ENCODE measurements around the gene GPR26. TPM values are rescaled to one million over a fixed set of nuclear protein-coding genes. Genes with fewer than 3 reads are reported as not detected.

The GPR26 gene
- total RNA-seq, 2 experiments from 2014 or later, result not detected

DNA sequence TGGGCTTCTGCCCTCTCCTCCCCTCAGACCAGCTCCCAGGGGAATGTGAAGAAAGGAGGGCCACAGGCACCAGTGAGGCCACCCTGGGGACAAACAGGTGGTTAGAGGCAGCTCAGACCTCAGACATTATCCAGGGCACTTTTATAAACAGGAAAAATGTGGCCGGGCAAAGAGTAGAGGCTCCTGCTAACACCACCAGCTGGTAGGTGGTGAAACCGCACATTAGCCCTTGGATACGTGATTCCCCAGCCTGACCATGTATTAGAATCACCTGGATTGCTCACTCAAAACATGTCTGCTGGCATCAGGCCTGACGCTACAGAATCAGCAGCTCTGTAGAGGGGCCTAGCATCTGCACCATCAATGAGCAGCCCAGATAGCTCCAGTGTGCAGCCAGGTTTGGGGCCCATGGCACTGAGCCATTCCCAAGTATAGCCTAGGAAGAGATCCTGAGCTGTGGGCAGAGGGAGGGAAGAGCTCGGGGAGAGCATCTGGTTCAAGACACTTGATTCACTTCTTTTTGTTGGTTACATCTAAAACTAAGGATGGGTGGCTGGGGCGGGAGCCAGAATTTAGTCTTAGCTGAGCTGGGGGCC is 37.1 kb downstream of the GPR26 start:
- Mint-ChIP-seq H3K4me1 (no peaks in the 10 kb centered on the region), H3K4me3 (no peak overlapping the region), H3K27ac (no peak overlapping the region), H3K9me3 (no peaks in the 10 kb centered on the region), H3K27me3 (no peaks in the 10 kb centered on the region), H3K36me3 (ENCODE audit: low read depth) (no peaks in the 10 kb centered on the region)
- CTCF ChIA-PET, result no interaction called here
- no peak for DNase-seq
- POLR2A ChIA-PET, result no interaction called here

GRCh38 chr10:123704076-123704475 is 37.9 kb downstream of the GPR26 start:
- no peaks in the 10 kb centered on the region for H3K4me1 Mint-ChIP-seq
- ChIA-PET POLR2A (no interaction called here), CTCF (no interaction called here)
- no peak overlapping the region for H3K27ac Mint-ChIP-seq
- no peak for DNase-seq
- no peaks in the 10 kb centered on the region for H3K36me3 Mint-ChIP-seq (ENCODE audit: low read depth)
- no peaks in the 10 kb centered on the region for H3K27me3 Mint-ChIP-seq
- H3K9me3 Mint-ChIP-seq, result no peaks in the 10 kb centered on the region
- H3K4me3 Mint-ChIP-seq, result no peak overlapping the region

GRCh38 chr10:123704812-123705211 is 38.7 kb downstream of the GPR26 start:
- H3K27ac Mint-ChIP-seq, result no peak overlapping the region
- POLR2A ChIA-PET, result no interaction called here
- H3K4me1 Mint-ChIP-seq, result no peaks in the 10 kb centered on the region
- no peaks in the 10 kb centered on the region for H3K9me3 Mint-ChIP-seq
- H3K36me3 Mint-ChIP-seq (ENCODE audit: low read depth), result no peaks in the 10 kb centered on the region
- CTCF ChIA-PET, result no interaction called here
- H3K4me3 Mint-ChIP-seq, result no peak overlapping the region
- H3K27me3 Mint-ChIP-seq, result no peaks in the 10 kb centered on the region
- DNase-seq, result no peak

DNA sequence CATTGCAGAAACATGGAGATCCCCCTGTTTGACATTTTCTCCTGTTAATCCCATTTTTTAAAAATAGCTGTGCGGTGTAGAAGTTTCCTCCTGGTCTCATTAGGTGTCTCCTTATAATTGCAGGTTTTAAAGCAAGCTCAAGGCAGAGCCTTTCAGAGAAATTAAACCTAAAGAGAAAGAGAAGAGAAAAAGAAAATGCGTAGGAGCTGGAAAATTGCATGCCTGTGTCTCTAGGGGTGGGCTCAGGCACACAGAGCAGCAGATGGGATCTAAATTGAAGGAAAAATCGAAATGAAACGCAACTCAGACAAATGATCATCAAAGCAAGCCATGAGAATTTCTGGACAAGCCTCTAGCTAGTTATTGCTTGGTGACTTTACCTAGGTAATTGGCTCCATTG is 40.1 kb downstream of the GPR26 start:
- H3K9me3 Mint-ChIP-seq, result no peaks in the 10 kb centered on the region
- H3K36me3 Mint-ChIP-seq (ENCODE audit: low read depth), result no peaks in the 10 kb centered on the region
- H3K4me3 Mint-ChIP-seq, result no peak overlapping the region
- H3K27ac Mint-ChIP-seq, result no peak overlapping the region
- no peaks in the 10 kb centered on the region for H3K4me1 Mint-ChIP-seq
- ChIA-PET CTCF (no interaction called here), POLR2A (no interaction called here)
- no peak for DNase-seq
- H3K27me3 Mint-ChIP-seq, result no peaks in the 10 kb centered on the region

GRCh38 chr10:123715546-123715945 is 49.4 kb downstream of the GPR26 start:
- no peak overlapping the region for H3K4me3 Mint-ChIP-seq
- POLR2A ChIA-PET, result no interaction called here
- no peak overlapping the region for H3K27ac Mint-ChIP-seq
- no peak for DNase-seq
- H3K27me3 Mint-ChIP-seq, result no peaks in the 10 kb centered on the region
- no peaks in the 10 kb centered on the region for H3K4me1 Mint-ChIP-seq
- H3K36me3 Mint-ChIP-seq (ENCODE audit: low read depth), result no peaks in the 10 kb centered on the region
- H3K9me3 Mint-ChIP-seq, result no peaks in the 10 kb centered on the region
- CTCF ChIA-PET, result no interaction called here

DNA sequence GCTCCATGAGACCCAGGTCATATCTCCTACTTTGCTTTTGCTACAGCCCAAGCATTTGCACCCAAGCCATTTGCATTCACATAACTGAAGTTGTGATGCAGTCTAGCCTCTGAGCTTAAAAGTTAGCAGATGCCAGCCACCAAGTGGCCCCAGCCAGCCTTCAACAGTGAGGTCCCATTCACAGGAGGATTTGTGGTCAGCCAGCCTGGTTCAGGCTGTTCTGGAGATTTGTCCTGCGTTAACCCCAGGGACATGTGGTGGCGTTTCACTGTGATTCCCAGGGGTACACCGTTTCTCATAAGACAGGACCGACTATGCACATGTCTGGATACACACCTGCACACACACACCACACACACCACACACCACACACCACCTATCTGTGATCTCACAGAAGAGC is 51.2 kb downstream of the GPR26 start:
- ChIA-PET CTCF (no interaction called here), POLR2A (no interaction called here)
- no peak for DNase-seq
- no peaks in the 10 kb centered on the region for H3K4me1 Mint-ChIP-seq
- no peak overlapping the region for H3K4me3 Mint-ChIP-seq
- H3K36me3 Mint-ChIP-seq (ENCODE audit: low read depth), result no peaks in the 10 kb centered on the region
- no peaks in the 10 kb centered on the region for H3K27me3 Mint-ChIP-seq
- H3K9me3 Mint-ChIP-seq, result no peaks in the 10 kb centered on the region
- H3K27ac Mint-ChIP-seq, result no peak overlapping the region

DNA sequence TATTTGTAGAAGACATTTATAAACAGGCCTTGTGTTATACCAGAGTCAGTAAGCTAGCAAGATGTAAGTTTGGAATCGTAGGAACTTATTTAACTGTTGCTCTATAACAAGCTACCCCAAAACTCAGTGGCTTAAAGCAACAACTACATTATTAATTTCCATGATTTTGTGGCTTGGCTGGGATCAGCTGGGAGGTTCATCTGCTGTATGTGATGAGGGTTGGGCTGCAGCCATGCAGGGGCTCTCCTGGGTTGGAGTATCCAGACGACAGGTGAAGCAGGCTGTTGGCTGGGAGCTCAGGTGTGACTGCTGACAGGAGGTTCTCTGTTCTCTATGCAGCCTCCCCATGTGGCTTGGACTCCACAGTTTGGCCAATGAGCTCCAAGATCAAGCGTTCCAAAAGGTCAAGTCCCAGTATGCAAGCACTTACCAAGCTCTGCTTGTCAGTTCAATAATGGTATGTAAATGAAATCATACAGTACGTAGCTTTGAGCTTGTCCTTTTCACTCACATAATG is 52.4 kb downstream of the GPR26 start:
- DNase-seq, result no peak
- Mint-ChIP-seq H3K9me3 (no peaks in the 10 kb centered on the region), H3K4me1 (no peaks in the 10 kb centered on the region), H3K27me3 (no peaks in the 10 kb centered on the region), H3K27ac (no peak overlapping the region), H3K4me3 (no peak overlapping the region), H3K36me3 (ENCODE audit: low read depth) (no peaks in the 10 kb centered on the region)
- ChIA-PET POLR2A (no interaction called here), CTCF (interaction anchor here (1.0 kb wide), 1 partner anchor 433 kb away, joined by 3 read pairs; no protein-coding TSS in a partner anchor)

DNA sequence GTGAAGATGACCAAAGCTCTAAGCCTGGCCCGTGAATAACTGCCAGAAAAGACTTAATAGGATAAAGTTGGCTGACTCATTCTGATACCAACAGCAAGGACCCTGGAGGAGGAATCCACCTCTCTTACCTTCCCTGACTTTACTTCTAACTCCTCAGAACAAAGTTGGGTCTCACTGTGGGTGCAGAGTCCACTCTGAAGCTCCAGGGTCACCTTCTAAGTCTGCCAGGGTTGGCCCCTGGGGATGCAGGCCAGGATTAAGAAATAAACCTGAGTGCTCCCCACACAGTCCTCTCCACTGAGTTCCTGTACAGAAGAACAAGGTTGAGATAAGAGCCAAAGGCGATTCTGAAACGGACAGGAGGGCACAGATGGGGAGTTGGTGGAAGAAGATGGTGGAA is 54.4 kb downstream of the GPR26 start:
- no peaks in the 10 kb centered on the region for H3K36me3 Mint-ChIP-seq (ENCODE audit: low read depth)
- ChIA-PET POLR2A (no interaction called here), CTCF (interaction anchor here (0.6 kb wide), 1 partner anchor 40 kb away, joined by 3 read pairs; no protein-coding TSS in a partner anchor)
- no peaks in the 10 kb centered on the region for H3K27me3 Mint-ChIP-seq
- no peaks in the 10 kb centered on the region for H3K4me1 Mint-ChIP-seq
- no peaks in the 10 kb centered on the region for H3K9me3 Mint-ChIP-seq
- H3K27ac Mint-ChIP-seq, result no peak overlapping the region
- H3K4me3 Mint-ChIP-seq, result no peak overlapping the region
- no peak for DNase-seq

GRCh38 chr10:123721441-123722049 is 55.4 kb downstream of the GPR26 start:
- no peak for DNase-seq
- CTCF ChIA-PET, result no interaction called here
- H3K9me3 Mint-ChIP-seq, result no peaks in the 10 kb centered on the region
- no peak overlapping the region for H3K4me3 Mint-ChIP-seq
- H3K36me3 Mint-ChIP-seq (ENCODE audit: low read depth), result no peaks in the 10 kb centered on the region
- H3K4me1 Mint-ChIP-seq, result no peaks in the 10 kb centered on the region
- no peaks in the 10 kb centered on the region for H3K27me3 Mint-ChIP-seq
- POLR2A ChIA-PET, result no interaction called here
- no peak overlapping the region for H3K27ac Mint-ChIP-seq

- no peak overlapping the region for H3K4me3 Mint-ChIP-seq
- ChIA-PET CTCF (no interaction called here), POLR2A (no interaction called here)
- no peaks in the 10 kb centered on the region for H3K27me3 Mint-ChIP-seq
- H3K36me3 Mint-ChIP-seq (ENCODE audit: low read depth), result no peaks in the 10 kb centered on the region
- no peak for DNase-seq
- no peaks in the 10 kb centered on the region for H3K9me3 Mint-ChIP-seq
- no peak overlapping the region for H3K27ac Mint-ChIP-seq
- H3K4me1 Mint-ChIP-seq, result no peaks in the 10 kb centered on the region
These were observed 56.2 kb downstream of the GPR26 start for GRCh38 chr10:123722351-123722750.

GRCh38 chr10:123724747-123725146 is 58.6 kb downstream of the GPR26 start:
- Mint-ChIP-seq H3K36me3 (ENCODE audit: low read depth) (no peaks in the 10 kb centered on the region), H3K9me3 (no peaks in the 10 kb centered on the region), H3K4me1 (no peaks in the 10 kb centered on the region), H3K27ac (no peak overlapping the region), H3K27me3 (no peaks in the 10 kb centered on the region), H3K4me3 (no peak overlapping the region)
- CTCF ChIA-PET, result no interaction called here
- DNase-seq, result no peak
- POLR2A ChIA-PET, result no interaction called here

GRCh38 chr10:123726381-123726780 is 60.2 kb downstream of the GPR26 start:
- Mint-ChIP-seq H3K36me3 (ENCODE audit: low read depth) (no peaks in the 10 kb centered on the region), H3K4me1 (no peaks in the 10 kb centered on the region), H3K27ac (no peak overlapping the region), H3K4me3 (no peak overlapping the region), H3K27me3 (no peaks in the 10 kb centered on the region), H3K9me3 (no peaks in the 10 kb centered on the region)
- CTCF ChIA-PET, result no interaction called here
- POLR2A ChIA-PET, result no interaction called here
- no peak for DNase-seq

GRCh38 chr10:123726836-123727235 is 60.7 kb downstream of the GPR26 start:
- no peak overlapping the region for H3K27ac Mint-ChIP-seq
- no peak overlapping the region for H3K4me3 Mint-ChIP-seq
- DNase-seq, result no peak
- CTCF ChIA-PET, result no interaction called here
- H3K27me3 Mint-ChIP-seq, result no peaks in the 10 kb centered on the region
- H3K4me1 Mint-ChIP-seq, result no peaks in the 10 kb centered on the region
- POLR2A ChIA-PET, result no interaction called here
- no peaks in the 10 kb centered on the region for H3K36me3 Mint-ChIP-seq (ENCODE audit: low read depth)
- H3K9me3 Mint-ChIP-seq, result no peaks in the 10 kb centered on the region

- H3K4me1 Mint-ChIP-seq, result no peaks in the 10 kb centered on the region
- ChIA-PET CTCF (no interaction called here), POLR2A (no interaction called here)
These were observed 63.4 kb downstream of the GPR26 start for GRCh38 chr10:123729523-123729922.

More at GRCh38 chr10:123729523-123729922, 63.4 kb downstream of the GPR26 start:
- Mint-ChIP-seq H3K27ac (no peak overlapping the region), H3K4me3 (no peak overlapping the region), H3K9me3 (no peaks in the 10 kb centered on the region), H3K27me3 (no peaks in the 10 kb centered on the region), H3K36me3 (ENCODE audit: low read depth) (no peaks in the 10 kb centered on the region)
- DNase-seq, result no peak
